Measurements from ENCODE around the gene DTWD2. TPM values are rescaled to one million over a fixed set of nuclear protein-coding genes. Genes with fewer than 3 reads are reported as not detected.
"Not testable (repeated sequence)": the region's sequence is repeated elsewhere in the genome, so short reads cannot be mapped to it uniquely, and the experiment has no call there.

DTWD2 gene
- total RNA-seq, 4 donors from 2014 or later, result 17.6 to 37.8 (median 28.8) TPM

DNA sequence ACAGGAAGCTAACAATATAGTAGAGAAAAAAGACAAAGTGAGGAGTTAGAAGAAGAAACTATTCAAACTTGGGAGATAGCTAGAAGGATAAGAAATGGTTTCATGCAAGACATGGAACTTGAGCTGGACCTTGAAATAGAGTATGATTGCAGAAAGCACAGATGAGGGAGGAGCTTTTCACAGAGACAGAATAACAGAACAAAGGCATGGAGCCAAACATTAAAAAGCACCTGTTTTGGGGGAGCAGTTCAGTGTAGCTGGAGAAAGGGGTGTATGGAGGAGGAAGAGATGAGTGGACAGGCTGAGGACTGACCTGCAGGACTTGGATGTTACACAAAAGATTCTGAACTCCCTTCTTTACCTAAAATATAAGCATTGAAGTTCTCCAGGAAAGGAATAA lies 25.2 kb downstream of the DTWD2 start:
- H3K36me3 ChIP-seq, result no peaks in the 10 kb centered on the region
- no peak overlapping the region for H3K27ac ChIP-seq
- no peak overlapping the region for H3K4me3 ChIP-seq (replicated peaks in 1 of 3)
- intact Hi-C loops (cut with DNase I), result no loop called here
- H3K9me3 ChIP-seq, result no peaks in the 10 kb centered on the region
- no peaks in the 10 kb centered on the region for H3K27me3 ChIP-seq
- TF ChIP-seq, protein P1, sequence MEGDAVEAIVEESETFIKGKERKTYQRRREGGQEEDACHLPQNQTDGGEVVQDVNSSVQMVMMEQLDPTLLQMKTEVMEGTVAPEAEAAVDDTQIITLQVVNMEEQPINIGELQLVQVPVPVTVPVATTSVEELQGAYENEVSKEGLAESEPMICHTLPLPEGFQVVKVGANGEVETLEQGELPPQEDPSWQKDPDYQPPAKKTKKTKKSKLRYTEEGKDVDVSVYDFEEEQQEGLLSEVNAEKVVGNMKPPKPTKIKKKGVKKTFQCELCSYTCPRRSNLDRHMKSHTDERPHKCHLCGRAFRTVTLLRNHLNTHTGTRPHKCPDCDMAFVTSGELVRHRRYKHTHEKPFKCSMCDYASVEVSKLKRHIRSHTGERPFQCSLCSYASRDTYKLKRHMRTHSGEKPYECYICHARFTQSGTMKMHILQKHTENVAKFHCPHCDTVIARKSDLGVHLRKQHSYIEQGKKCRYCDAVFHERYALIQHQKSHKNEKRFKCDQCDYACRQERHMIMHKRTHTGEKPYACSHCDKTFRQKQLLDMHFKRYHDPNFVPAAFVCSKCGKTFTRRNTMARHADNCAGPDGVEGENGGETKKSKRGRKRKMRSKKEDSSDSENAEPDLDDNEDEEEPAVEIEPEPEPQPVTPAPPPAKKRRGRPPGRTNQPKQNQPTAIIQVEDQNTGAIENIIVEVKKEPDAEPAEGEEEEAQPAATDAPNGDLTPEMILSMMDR (IDR thresholded peaks at IDR 0.05), result no peak
- TF ChIP-seq POLR2A (IDR thresholded peaks at IDR 0.05), result no peak
- no peak for DNase-seq
- H3K4me1 ChIP-seq, result no peaks in the 10 kb centered on the region

DNA sequence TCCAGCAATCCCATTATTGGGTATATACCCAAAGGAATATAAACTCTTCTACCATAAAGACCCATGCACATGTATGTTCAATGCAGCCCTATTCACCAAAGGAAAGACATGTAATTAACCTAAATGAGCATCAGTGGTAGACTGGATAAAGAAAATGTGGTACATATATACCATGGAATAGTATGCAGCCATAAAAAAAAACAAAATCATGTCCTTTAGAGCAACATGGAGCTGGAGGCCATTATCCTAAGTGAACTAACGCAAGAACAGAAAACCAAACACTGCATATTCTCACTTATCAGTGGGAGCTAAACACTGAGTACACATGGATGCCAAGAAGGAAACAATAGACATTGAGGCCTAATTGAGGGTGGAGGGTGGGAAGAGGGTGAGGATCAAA lies 27.8 kb downstream of the DTWD2 start:
- DNase-seq, result no peak
- Histone ChIP-seq H3K9me3 (no peaks in the 10 kb centered on the region), H3K27me3 (no peaks in the 10 kb centered on the region), H3K36me3 (no peaks in the 10 kb centered on the region), H3K4me3 (replicated peaks in 1 of 3) (no peak overlapping the region), H3K4me1 (no peaks in the 10 kb centered on the region), H3K27ac (no peak overlapping the region)
- intact Hi-C loops (cut with DNase I), result no loop called here
- TF ChIP-seq, protein P1 (IDR thresholded peaks at IDR 0.05), result no peak
- TF ChIP-seq POLR2A (IDR thresholded peaks at IDR 0.05), result no peak
- 98 to 100% methylated on average over 1 of the region's 1 CpG for WGBS, 2 donors

DNA sequence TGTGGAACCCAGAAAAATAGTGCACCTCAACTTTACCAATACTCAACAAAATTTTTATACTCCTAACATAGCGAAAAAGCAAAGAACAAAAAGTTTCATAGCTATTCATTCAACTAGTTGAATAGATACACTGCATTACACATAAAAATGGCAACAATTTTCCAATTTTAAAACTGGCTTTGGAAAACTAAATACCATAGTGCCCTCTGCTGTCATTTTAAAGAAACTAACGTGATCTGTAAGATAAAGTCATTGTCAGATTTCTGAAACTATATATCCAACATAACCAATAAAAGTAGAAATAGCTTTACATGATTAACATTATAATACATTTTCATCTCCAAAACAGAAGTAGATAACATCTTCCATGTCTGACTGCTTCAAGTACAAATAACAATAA lies 31.6 kb downstream of the DTWD2 start:
- DNase-seq, result no peak
- TF ChIP-seq POLR2A (IDR thresholded peaks at IDR 0.05), result no peak
- TF ChIP-seq, protein P1 (IDR thresholded peaks at IDR 0.05), result peak in 2 of 6 experiments; percentile 28 to 29
- Histone ChIP-seq H3K9me3 (no peaks in the 10 kb centered on the region), H3K4me1 (no peaks in the 10 kb centered on the region), H3K27ac (no peak overlapping the region), H3K27me3 (no peaks in the 10 kb centered on the region), H3K36me3 (no peaks in the 10 kb centered on the region), H3K4me3 (replicated peaks in 1 of 3) (no peak overlapping the region)
- WGBS, 2 donors, result 55 to 58% methylated on average over 2 of the region's 2 CpGs
- intact Hi-C loops (cut with DNase I), result no loop called here

DNA sequence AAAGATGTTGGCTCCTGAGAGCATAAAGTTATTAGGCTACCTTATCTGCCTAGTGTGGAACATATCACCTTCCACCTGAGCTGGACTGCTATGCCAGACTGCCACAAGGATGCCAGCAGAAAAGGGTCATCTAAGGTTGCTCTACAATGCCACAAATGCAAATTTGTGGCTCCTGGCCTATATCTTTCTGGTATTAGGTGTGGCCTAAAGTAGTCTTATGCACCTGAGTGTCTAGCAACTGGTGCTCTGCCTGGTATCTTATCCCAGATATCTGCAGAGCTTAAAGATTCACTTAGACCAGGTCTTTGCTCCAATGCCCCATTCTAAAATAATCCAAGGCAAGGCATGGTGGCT lies 34.7 kb downstream of the DTWD2 start:
- H3K9me3 ChIP-seq, result no peaks in the 10 kb centered on the region
- TF ChIP-seq, protein P1 (IDR thresholded peaks at IDR 0.05), result no peak
- no peak for TF ChIP-seq POLR2A (IDR thresholded peaks at IDR 0.05)
- no peaks in the 10 kb centered on the region for H3K27me3 ChIP-seq
- intact Hi-C loops (cut with DNase I), result no loop called here
- DNase-seq, result no peak
- H3K4me1 ChIP-seq, result no peaks in the 10 kb centered on the region
- H3K4me3 ChIP-seq (replicated peaks in 1 of 3), result no peak overlapping the region
- no peak overlapping the region for H3K27ac ChIP-seq
- H3K36me3 ChIP-seq, result no peaks in the 10 kb centered on the region

DNA sequence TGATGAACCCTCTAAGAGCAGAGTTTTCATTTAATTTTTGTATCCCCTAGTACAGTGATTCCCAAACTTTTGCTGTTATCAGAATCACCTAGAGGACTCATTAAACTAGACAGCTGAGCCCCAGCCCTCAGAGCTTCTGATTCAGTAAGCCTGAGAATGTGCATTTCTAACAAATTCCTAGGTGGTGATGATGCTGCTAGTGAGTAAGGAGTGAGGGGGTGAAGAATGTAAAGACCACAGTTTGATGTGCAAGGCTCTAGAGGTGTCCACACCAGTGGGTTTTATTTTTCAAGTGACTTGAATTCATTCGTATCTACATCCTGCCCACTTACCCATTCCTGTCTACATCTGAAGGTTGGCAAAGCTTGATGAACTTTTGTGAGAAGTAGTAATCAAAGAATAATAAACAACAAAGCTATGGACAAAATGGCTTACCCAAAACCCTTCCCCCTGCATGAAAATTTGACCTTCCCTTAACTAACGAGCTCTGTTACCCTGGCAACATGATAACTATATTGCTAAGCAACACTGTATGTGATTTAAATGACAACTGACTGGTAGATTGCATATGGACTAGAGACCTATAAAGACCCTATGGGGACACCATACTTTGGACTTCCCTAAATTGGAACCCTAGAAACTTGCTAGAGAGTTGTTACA lies 35.2 kb downstream of the DTWD2 start:
- no peak for DNase-seq
- Histone ChIP-seq H3K4me3 (replicated peaks in 1 of 3) (no peak overlapping the region), H3K27me3 (no peaks in the 10 kb centered on the region), H3K9me3 (no peaks in the 10 kb centered on the region), H3K36me3 (no peaks in the 10 kb centered on the region), H3K4me1 (no peaks in the 10 kb centered on the region), H3K27ac (no peak overlapping the region)
- 88 to 95% methylated on average over 2 of the region's 2 CpGs for WGBS, 2 donors
- TF ChIP-seq, protein P1 (IDR thresholded peaks at IDR 0.05), result no peak
- TF ChIP-seq POLR2A (IDR thresholded peaks at IDR 0.05), result no peak
- intact Hi-C loops (cut with DNase I), result no loop called here

DNA sequence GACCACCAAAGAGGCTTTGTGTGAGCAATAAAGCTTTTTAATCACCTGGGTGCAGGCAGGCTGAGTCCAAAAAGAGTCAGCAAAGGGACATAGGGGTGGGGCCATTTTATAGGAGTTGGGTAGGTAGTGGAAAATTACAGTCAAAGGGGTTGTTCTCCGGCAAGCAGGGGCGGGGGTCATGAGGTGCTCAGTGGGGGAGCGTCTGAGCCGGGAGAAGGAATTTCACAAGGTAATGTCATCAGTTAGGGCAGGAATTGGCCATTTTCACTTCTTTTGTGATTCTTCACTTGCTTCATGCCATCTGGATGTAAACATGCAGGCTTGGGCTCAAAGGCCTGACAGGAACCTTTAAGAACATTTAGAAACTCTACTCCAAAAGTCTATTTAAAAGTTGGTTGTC lies 36.0 kb downstream of the DTWD2 start:
- H3K36me3 ChIP-seq; intact Hi-C loops (cut with DNase I): not testable (repeated sequence)

DNA sequence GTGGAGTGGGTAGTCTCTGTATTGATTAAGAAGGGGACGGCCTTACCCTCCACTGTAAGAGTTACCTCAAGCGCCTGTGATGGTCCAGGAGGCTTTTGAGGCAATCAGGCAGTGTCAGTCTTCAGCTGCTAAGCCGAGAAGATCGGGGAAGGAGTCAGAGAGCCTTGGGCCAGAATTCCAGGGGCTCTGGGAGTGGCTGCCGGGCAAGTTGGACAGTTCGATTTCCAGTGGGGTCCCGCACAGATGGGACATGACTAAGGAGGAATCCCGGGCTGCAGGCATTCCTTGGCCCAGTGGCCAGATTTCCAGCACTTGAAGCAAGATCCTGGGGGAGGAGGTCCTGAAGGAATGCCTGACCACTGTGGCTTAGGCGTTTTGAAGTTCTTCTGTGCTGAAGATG lies 38.0 kb downstream of the DTWD2 start:
- H3K9me3 ChIP-seq; H3K4me1 ChIP-seq; H3K27me3 ChIP-seq; intact Hi-C loops (cut with DNase I); H3K36me3 ChIP-seq; H3K27ac ChIP-seq; DNase-seq; H3K4me3 ChIP-seq (replicated peaks in 1 of 3): not testable (repeated sequence)
- WGBS, 2 donors, result 96 to 97% methylated on average over 9 of the region's 9 CpGs

More for the DNA sequence above, 36.0 kb downstream of the DTWD2 start:
- H3K27me3 ChIP-seq; H3K4me3 ChIP-seq (replicated peaks in 1 of 3); H3K4me1 ChIP-seq; H3K9me3 ChIP-seq; H3K27ac ChIP-seq; DNase-seq: not testable (repeated sequence)
- 89 to 91% methylated on average over 4 of the region's 4 CpGs for whole genome bisulfite sequencing, 2 donors
